ENCODE results near the gene USP24.

DNA sequence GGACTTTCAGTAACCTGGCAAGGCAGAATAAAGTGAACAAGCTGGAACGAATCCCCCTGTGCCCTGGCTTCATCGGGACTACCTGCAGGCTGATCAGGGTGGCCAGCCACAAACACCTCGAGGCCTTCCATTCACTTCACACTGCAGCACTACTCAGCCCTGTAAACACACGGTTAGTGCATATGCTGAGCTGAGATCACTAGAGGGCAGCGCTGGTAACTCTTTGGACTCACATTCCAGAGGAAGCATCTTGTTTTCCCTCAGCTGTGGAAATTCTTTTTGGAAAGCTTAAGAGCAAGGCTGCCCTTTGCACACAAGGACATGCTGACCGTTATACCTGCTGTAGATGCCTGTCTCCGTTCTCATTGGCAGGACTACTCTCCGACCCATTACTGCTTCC, 143.7 kb downstream of the USP24 start:
- TF ChIP-seq, protein P1, sequence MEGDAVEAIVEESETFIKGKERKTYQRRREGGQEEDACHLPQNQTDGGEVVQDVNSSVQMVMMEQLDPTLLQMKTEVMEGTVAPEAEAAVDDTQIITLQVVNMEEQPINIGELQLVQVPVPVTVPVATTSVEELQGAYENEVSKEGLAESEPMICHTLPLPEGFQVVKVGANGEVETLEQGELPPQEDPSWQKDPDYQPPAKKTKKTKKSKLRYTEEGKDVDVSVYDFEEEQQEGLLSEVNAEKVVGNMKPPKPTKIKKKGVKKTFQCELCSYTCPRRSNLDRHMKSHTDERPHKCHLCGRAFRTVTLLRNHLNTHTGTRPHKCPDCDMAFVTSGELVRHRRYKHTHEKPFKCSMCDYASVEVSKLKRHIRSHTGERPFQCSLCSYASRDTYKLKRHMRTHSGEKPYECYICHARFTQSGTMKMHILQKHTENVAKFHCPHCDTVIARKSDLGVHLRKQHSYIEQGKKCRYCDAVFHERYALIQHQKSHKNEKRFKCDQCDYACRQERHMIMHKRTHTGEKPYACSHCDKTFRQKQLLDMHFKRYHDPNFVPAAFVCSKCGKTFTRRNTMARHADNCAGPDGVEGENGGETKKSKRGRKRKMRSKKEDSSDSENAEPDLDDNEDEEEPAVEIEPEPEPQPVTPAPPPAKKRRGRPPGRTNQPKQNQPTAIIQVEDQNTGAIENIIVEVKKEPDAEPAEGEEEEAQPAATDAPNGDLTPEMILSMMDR (IDR thresholded peaks at IDR 0.05), result peak in 1 of 6 experiments; percentile 30
- TF ChIP-seq POLR2A (IDR thresholded peaks at IDR 0.05), result no peak

Data from esophagus squamous epithelium (tissue), 4 donors.